GM12874 (cell line): ENCODE data around the gene MLXIPL.

Experiments used
- CTCF ChIP-seq: IDR thresholded peaks from 2 replicates; pipeline ENCODE4 v1.5.1; 2011; ENCODE audit warnings: low read depth, mild to moderate bottlenecking, control low read depth, low read length, moderate library complexity; ENCODE audit not compliant: insufficient read depth

Gene MLXIPL

GRCh38 chr7:73613954-73614735 lies 10.2 kb downstream of the MLXIPL start:
- TF ChIP-seq CTCF = no peak

DNA sequence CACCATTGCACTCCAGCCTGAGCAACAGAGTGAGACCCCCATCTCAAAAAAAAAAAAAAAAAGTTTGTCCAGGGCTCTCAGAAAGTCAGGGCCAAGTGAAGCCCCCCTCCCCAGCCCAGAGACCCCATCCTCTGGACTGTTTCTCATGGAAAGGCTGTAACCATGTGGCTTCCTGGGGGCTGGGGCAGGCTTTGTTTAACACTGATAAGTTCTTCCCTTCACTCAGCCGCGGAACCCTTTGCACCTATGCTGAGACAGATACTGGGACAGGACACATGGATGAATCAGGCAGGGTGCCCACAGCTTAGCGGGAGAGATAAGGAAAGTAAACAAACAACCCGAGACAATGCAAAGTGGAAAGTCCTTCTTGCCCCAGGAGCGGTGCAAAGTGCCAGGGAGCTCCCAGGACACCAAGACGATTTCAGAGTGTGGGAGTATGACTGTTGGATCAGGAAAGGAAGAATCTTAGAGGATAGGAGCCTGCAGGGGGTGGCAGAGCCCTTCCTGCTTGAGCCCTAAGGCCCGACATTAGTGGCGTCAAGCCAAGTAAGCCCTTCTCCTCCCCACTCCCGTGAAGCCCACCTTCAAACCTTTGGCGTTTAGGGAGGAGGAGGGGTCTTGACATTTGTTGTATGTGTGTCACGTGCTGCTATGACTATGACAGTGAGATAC lies 11.6 kb downstream of the MLXIPL start:
- no peak for TF ChIP-seq CTCF

GRCh38 chr7:73611017-73611555 lies 13.2 kb downstream of the MLXIPL start:
- no peak for TF ChIP-seq CTCF

- TF ChIP-seq CTCF = no peak
These were observed 14.2 kb downstream of the MLXIPL start for GRCh38 chr7:73610105-73610504.

DNA sequence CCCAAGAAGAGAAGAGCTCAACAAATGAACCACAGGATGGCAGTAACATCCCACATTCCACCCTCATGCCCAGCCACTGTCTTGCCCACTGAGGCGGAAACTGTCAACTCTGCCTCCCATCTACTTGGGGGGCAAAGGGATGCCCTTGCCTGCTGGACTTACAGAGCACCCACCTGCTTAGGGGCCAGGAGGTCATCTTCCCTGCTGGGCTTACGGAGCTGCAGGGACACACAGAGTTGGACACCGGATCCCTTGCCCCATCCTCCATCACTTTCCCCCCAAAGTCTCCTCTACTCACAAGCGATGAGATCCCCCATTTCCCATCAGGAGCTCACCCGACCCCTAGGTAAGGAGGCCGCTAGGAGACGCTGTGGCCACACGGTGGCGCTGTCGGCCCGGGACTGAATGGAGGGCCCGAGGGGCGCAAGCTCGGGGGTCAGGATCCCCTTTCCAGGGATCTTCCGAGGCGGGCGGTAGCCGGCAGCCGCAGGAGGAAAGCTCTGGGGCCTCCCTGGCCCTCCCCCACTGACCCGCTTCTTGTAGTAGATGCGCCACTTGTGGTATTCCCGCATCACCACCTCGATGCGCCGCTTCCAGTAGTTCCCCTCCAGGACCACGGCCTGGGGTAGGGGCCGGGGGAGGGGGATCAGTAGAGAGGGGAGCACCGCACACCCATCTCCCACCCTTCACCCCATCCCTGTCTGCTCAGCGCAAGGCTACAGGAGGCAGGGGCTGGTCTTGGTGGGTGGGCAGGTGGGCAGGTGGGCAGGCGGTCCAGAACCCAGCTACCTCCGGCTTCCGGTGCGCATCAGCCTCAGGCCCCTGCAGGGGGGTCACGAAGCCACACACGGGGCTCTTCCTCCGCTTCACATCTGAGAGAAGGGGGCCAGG lies 17.3 kb downstream of the MLXIPL start:
- TF ChIP-seq CTCF = peak; percentile 92

- no peak for TF ChIP-seq CTCF
These were observed 18.6 kb downstream of the MLXIPL start for GRCh38 chr7:73605601-73606220.
